CD4-positive, alpha-beta T cell (primary cell): Measurements from ENCODE around the gene BNC1. TPM values are rescaled to one million over a fixed set of nuclear protein-coding genes. Genes with fewer than 3 reads are reported as not detected.

Source experiments
- ATAC-seq: fragments of 200-7000 bp; cut with Tn5 transposase; one replicate; pipeline ENCODE4 v1.10.0; 2022; ENCODE audit warnings: mild to moderate bottlenecking; ENCODE audit not compliant: poor library complexity
- CTCF ChIA-PET: fragments of 350-600 bp; sonication (Branson Sonifier 250); formaldehyde crosslinking; loops from one replicate; lab custom pipeline; 2021; ENCODE audit warnings: antibody characterized with exemption, inconsistent platforms; lab: Charles Lee
- POLR2A ChIA-PET: fragments of 350-600 bp; sonication (Branson Sonifier 250); formaldehyde crosslinking; loops from one replicate; lab custom pipeline; 2021; ENCODE audit warnings: antibody characterized with exemption, inconsistent platforms; lab: Charles Lee
- DNase-seq, 14 experiments: peaks; one replicate each; pipeline ENCODE4 v3.0.0-alpha.2; 2013 to 2020; ENCODE audit warnings: mixed read lengths in 2 of 14
- H3K27ac ChIP-seq, 2 donors: one replicate each; pipeline versions ENCODE4 v1.5.1 to v1.7.0; 2013; ENCODE audit warnings: low read length in 2 of 2, low read depth in 1 of 2, mild to moderate bottlenecking in 1 of 2
- H3K27me3 ChIP-seq, 2 experiments: 1 replicate in 1 of 2; 2 replicates in 1 of 2; pipeline versions ENCODE4 v1.6.1 to v1.7.0; 2013; ENCODE audit warnings: low read length in 2 of 2, control low read depth in 1 of 2, mild to moderate bottlenecking in 1 of 2, moderate library complexity in 1 of 2; ENCODE audit not compliant: insufficient read depth in 2 of 2, control insufficient read depth in 1 of 2
- H3K36me3 ChIP-seq: one replicate; pipeline ENCODE4 v1.6.1; 2013; ENCODE audit warnings: low read length, control low read depth; ENCODE audit not compliant: insufficient read depth
- H3K4me1 ChIP-seq: one replicate; pipeline ENCODE4 v1.6.1; 2013; ENCODE audit warnings: low read length, control low read depth; ENCODE audit not compliant: insufficient read depth
- H3K4me3 ChIP-seq: one replicate; pipeline ENCODE4 v1.5.1; 2013; ENCODE audit warnings: mild to moderate bottlenecking, low read length, moderate library complexity
- H3K9me3 ChIP-seq, 2 experiments: 1 replicate in 1 of 2; 2 replicates in 1 of 2; pipeline versions ENCODE4 v1.6.1 to v1.7.0; 2013; ENCODE audit warnings: low read length in 2 of 2, mild to moderate bottlenecking in 2 of 2, control low read depth in 1 of 2, moderate library complexity in 1 of 2; ENCODE audit not compliant: control insufficient read depth in 1 of 2, insufficient read depth in 1 of 2
- H3K27ac Mint-ChIP-seq: one replicate; pipeline ENCODE4 v1.8.0; 2020; ENCODE audit warnings: mixed read lengths
- H3K27me3 Mint-ChIP-seq: one replicate; pipeline ENCODE4 v1.8.0; 2021; ENCODE audit warnings: mixed read lengths
- H3K36me3 Mint-ChIP-seq: one replicate; pipeline ENCODE4 v1.8.0; 2021; ENCODE audit warnings: low read depth, mixed read lengths
- H3K4me1 Mint-ChIP-seq: one replicate; pipeline ENCODE4 v1.8.0; 2021; ENCODE audit warnings: low read depth, mixed read lengths
- H3K4me3 Mint-ChIP-seq: one replicate; pipeline ENCODE4 v1.8.0; 2020; ENCODE audit warnings: mild to moderate bottlenecking, mixed read lengths
- H3K9me3 Mint-ChIP-seq: one replicate; pipeline ENCODE4 v1.8.0; 2020; ENCODE audit warnings: mixed read lengths
- intact Hi-C, 2 experiments: fragments of 100-400 bp; cut with DNase I in 1 of 2; cut with micrococcal nuclease in 1 of 2; formaldehyde crosslinking; loops; one replicate each; pipeline versions ENCODE4 v1.15.1 to v1.9.0; 2023 to 2025; cut with DNase I, micrococcal nuclease
- total RNA-seq, 174 experiments: library from RNA in 2 of 174; stranded (reverse) in 2 of 174; gene quantifications; one replicate each; pipeline ENCODE4 v1.2.3 and lab custom pipeline; 2021 to 2026
- TF ChIP-seq, protein P1 (sequence below): fragments of 200-600 bp; IDR thresholded peaks from one replicate; pipeline ENCODE4 v1.8.0; 2022; ENCODE audit warnings: antibody characterized with exemption, mild to moderate bottlenecking

BNC1 gene
- total RNA-seq, 2 experiments from 2014 or later = not detected

DNA sequence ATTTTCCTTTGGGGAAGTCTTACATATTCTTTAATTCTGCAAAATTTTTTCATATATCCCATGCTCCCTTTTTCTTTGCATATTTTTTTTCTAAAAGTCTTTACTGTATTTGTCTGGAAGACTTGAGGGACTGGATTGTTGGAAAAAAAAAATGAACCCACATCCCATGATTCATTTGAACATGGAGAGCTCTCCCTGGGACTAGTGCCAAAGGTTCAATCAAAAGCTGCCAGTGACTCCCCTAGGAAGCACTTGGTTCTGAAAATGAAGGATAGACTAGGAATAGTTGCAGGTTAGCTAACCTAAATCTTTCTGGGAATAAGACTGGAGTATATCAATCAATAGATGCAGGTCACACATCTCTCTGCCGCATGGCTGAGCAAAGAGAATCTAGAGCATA, 16.4 kb upstream of the BNC1 start:
- Mint-ChIP-seq H3K4me3 (no peak overlapping the region), H3K9me3 (no peaks in the 10 kb centered on the region), H3K36me3 (no peaks in the 10 kb centered on the region), H3K27me3 (peaks cover 74% of the 10 kb centered on the region), H3K27ac (no peak overlapping the region), H3K4me1 (no peaks in the 10 kb centered on the region)
- ATAC-seq (no peak), DNase-seq (no peak)
- H3K27me3 ChIP-seq = peaks cover 14 to 23% of the 10 kb centered on the region in 2 experiments
- ChIA-PET CTCF (no interaction called here), POLR2A (no interaction called here)
- no peaks in the 10 kb centered on the region for H3K36me3 ChIP-seq
- H3K9me3 ChIP-seq = peaks cover 0 to 4% of the 10 kb centered on the region in 2 experiments
- H3K27ac ChIP-seq = no peak overlapping the region
- TF ChIP-seq, protein P1, sequence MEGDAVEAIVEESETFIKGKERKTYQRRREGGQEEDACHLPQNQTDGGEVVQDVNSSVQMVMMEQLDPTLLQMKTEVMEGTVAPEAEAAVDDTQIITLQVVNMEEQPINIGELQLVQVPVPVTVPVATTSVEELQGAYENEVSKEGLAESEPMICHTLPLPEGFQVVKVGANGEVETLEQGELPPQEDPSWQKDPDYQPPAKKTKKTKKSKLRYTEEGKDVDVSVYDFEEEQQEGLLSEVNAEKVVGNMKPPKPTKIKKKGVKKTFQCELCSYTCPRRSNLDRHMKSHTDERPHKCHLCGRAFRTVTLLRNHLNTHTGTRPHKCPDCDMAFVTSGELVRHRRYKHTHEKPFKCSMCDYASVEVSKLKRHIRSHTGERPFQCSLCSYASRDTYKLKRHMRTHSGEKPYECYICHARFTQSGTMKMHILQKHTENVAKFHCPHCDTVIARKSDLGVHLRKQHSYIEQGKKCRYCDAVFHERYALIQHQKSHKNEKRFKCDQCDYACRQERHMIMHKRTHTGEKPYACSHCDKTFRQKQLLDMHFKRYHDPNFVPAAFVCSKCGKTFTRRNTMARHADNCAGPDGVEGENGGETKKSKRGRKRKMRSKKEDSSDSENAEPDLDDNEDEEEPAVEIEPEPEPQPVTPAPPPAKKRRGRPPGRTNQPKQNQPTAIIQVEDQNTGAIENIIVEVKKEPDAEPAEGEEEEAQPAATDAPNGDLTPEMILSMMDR = no peak
- no peaks in the 10 kb centered on the region for H3K4me1 ChIP-seq
- intact Hi-C loops = no loop called here
- no peak overlapping the region for H3K4me3 ChIP-seq

DNA sequence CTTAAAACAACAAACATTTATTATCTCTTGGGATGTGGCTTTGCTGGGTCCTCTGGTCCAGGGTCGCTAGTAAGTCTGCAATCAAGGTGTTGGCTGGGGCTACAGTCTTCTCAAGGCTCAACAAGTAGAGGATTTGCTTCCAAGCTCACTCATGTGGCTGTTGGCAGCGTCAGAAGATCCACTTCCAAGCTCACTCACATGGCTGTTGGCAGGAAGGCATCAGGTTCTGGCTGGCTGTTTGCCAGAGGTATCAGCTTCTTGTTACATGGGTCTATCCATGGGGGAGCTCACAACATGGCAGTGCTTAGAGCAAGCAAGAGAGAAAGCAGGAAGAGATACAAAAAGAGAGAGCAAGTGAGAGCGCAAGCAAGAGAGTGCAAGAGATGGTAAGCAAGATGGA, 15.0 kb upstream of the BNC1 start:
- Mint-ChIP-seq H3K27ac (no peak overlapping the region), H3K27me3 (peaks cover 70% of the 10 kb centered on the region), H3K4me1 (no peaks in the 10 kb centered on the region), H3K9me3 (no peaks in the 10 kb centered on the region), H3K4me3 (no peak overlapping the region), H3K36me3 (no peaks in the 10 kb centered on the region)
- Histone ChIP-seq H3K36me3 (no peaks in the 10 kb centered on the region), H3K27ac (no peak overlapping the region), H3K4me3 (no peak overlapping the region), H3K27me3 (peaks cover 7 to 16% of the 10 kb centered on the region in 2 experiments), H3K9me3 (peaks cover 0 to 5% of the 10 kb centered on the region in 2 experiments), H3K4me1 (no peaks in the 10 kb centered on the region)
- DNase-seq (no peak), ATAC-seq (no peak)
- ChIA-PET POLR2A (no interaction called here), CTCF (no interaction called here)
- TF ChIP-seq, protein P1 = no peak
- intact Hi-C loops = no loop called here

DNA sequence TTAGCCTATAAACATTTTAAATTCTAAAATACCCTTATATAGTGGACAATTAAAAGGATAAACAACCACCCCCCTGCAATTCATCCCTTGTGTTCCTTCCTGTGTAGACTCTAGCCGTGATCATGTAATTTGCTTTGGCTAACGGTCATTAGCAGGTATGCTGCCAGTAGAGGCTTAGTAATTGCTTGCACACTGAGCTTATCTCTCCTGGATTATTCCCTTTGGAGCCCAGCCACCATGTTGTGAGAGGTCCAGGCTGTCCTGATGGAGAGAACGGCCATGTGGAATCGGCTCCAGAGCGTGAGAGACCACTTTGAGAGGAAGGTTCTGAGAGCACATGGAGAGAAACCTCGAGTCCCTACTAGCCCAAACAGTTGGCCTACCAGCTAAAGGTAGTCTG, 11.0 kb upstream of the BNC1 start:
- H3K9me3 Mint-ChIP-seq = no peaks in the 10 kb centered on the region
- Histone ChIP-seq H3K4me1 (no peaks in the 10 kb centered on the region), H3K27me3 (peaks cover 5 to 7% of the 10 kb centered on the region in 2 experiments), H3K36me3 (no peaks in the 10 kb centered on the region), H3K27ac (no peak overlapping the region), H3K9me3 (peaks cover 0 to 5% of the 10 kb centered on the region in 2 experiments), H3K4me3 (no peak overlapping the region)
- intact Hi-C loops = no loop called here
- no peak overlapping the region for H3K27ac Mint-ChIP-seq
- ChIA-PET POLR2A (no interaction called here), CTCF (no interaction called here)
- DNase-seq (no peak), ATAC-seq (no peak)
- H3K27me3 Mint-ChIP-seq = peaks cover 63% of the 10 kb centered on the region
- no peaks in the 10 kb centered on the region for H3K4me1 Mint-ChIP-seq
- TF ChIP-seq, protein P1 = no peak
- no peaks in the 10 kb centered on the region for H3K36me3 Mint-ChIP-seq
- no peak overlapping the region for H3K4me3 Mint-ChIP-seq
